ENCODE data around the gene WDR20.
A peak's percentile ranks its signal among the peaks of the same experiment; 100 is the strongest.
"Not testable (repeated sequence)": the region's sequence is repeated elsewhere in the genome, so short reads cannot be mapped to it uniquely, and the experiment has no call there.

The WDR20 gene

GRCh38 chr14:102234331-102235264 lies 94.9 kb downstream of the WDR20 start:
- DNase-seq: no peak

GRCh38 chr14:102235275-102235897 lies 95.7 kb downstream of the WDR20 start:
- DNase-seq: peak in 36 of 51 donors; percentile 10 to 78 (median 50)

GRCh38 chr14:102236026-102236425 lies 96.3 kb downstream of the WDR20 start:
- DNase-seq: no peak

- no peak for DNase-seq
These were observed 98.4 kb downstream of the WDR20 start for GRCh38 chr14:102238131-102238530.

- DNase-seq: no peak
These were observed 99.1 kb downstream of the WDR20 start for GRCh38 chr14:102238766-102239165.

- no peak for DNase-seq
These were observed 99.5 kb downstream of the WDR20 start for GRCh38 chr14:102239231-102239630.

- DNase-seq: not testable (repeated sequence)
These were observed 100.8 kb downstream of the WDR20 start for GRCh38 chr14:102240481-102240880.

- no peak for DNase-seq
These were observed 101.5 kb downstream of the WDR20 start for GRCh38 chr14:102241147-102241546.

GRCh38 chr14:102243795-102244194 lies 104.1 kb downstream of the WDR20 start:
- DNase-seq: not testable (repeated sequence)

GRCh38 chr14:102246071-102246470 lies 106.4 kb downstream of the WDR20 start:
- no peak for DNase-seq

GRCh38 chr14:102248121-102248520 lies 108.4 kb downstream of the WDR20 start:
- DNase-seq: no peak

GRCh38 chr14:102249041-102249440 lies 109.3 kb downstream of the WDR20 start:
- DNase-seq: no peak

GRCh38 chr14:102249981-102250380 lies 110.3 kb downstream of the WDR20 start:
- no peak for DNase-seq

GRCh38 chr14:102250636-102251035 lies 110.9 kb downstream of the WDR20 start:
- no peak for DNase-seq

- no peak for DNase-seq
These were observed 111.5 kb downstream of the WDR20 start for GRCh38 chr14:102251161-102251560.

- no peak for DNase-seq
These were observed 113.4 kb downstream of the WDR20 start for GRCh38 chr14:102252834-102253801.

GRCh38 chr14:102255401-102256190 lies 115.9 kb downstream of the WDR20 start:
- no peak for DNase-seq

- no peak for DNase-seq
These were observed 117.0 kb downstream of the WDR20 start for GRCh38 chr14:102256716-102257115.

- no peak for DNase-seq
These were observed 118.4 kb downstream of the WDR20 start for GRCh38 chr14:102258136-102258535.

All from hypothalamus (tissue), 51 donors.